RPMI7951 (cell line): Measurements from ENCODE around the gene ATP6AP2. TPM values are rescaled to one million over a fixed set of nuclear protein-coding genes. Genes with fewer than 3 reads are reported as not detected.
A peak's percentile ranks its signal among the peaks of the same experiment; 100 is the strongest.
"Not testable (repeated sequence)": the region's sequence is repeated elsewhere in the genome, so short reads cannot be mapped to it uniquely, and the experiment has no call there.

Experiments
- DNase-seq: peaks from one replicate; pipeline ENCODE4 v3.0.0-alpha.2; 2012; ENCODE audit warnings: low read depth
- total RNA-seq: library from RNA; depleted of rRNA; stranded (reverse); fragments of >200 nt; shearing (Covaris generic); gene quantifications from 2 replicates; pipeline ENCODE4 v1.2.3, GENCODE V29; 2014

The ATP6AP2 gene
- total RNA-seq, 1 experiment from 2014 or later, result 233 TPM

- DNase-seq, result peak; percentile 76
Measured at GRCh38 chrX:40575411-40575810, 5.4 kb upstream of the ATP6AP2 start.

DNA sequence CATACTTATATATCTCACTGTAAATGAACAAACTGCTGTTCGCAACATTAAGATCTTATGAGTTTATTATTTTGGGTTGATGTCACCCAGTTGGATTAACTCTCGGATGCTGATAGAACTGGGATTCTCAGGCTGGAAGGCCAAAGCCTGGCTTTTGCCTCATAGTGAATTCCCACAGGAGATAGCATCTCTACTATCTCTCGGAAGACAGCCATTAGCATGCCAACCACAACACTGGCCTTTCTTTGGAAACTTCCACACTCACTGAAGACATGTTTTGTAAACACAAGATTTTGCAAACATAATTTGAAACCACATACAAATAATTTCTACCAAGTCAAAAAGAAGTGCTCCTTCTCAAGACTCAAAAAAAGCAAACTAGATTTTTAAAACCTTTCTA is 4.5 kb upstream of the ATP6AP2 start:
- no peak for DNase-seq

GRCh38 chrX:40578039-40578695 is 2.6 kb upstream of the ATP6AP2 start:
- no peak for DNase-seq

DNA sequence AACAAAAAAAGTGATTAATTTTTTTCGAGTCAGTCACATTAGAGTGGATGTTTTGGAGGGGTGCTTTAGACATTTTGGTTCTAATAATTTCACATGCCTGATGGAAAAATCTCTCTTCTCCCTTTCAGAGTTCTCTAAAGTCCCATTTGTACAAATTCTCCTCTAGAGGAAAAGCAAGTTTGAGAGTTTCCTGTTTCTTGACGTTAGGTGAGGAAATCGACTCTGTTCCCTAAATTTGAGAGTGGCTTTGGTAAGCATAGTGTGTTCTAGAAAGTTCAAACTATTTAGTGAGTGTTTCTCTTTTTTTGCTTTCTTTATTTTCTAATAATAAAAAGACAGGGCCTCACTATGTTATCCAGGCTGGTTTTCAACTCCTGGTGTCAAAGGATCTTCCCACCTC is 1.6 kb upstream of the ATP6AP2 start:
- DNase-seq, result no peak

- DNase-seq, result no peak
Measured at GRCh38 chrX:40579900-40580536, 752 bp upstream of the ATP6AP2 start.

GRCh38 chrX:40581336-40581920 is 658 bp downstream of the ATP6AP2 start:
- peak; percentile 12 for DNase-seq

- not testable (repeated sequence) for DNase-seq
Measured at GRCh38 chrX:40582178-40582577, 1.4 kb downstream of the ATP6AP2 start.

DNA sequence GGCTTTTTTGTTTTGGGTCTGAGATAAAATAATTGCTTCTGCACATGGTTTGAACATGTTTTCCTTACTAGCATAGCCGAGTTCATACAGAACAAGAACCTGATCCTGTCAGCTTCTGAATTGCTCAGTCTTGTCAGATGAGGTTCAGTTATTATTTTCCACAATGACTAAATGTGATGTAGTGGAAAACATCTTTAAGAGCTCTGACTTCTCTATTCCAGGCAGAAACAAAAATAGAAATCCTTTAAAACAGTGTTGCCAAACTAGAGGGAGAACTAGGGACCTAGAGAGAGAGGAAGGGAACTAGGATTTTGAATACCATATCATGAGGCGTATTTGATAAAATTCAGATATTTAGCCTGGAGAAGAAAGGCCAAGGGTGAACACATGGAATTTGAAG is 2.0 kb downstream of the ATP6AP2 start:
- no peak for DNase-seq

DNA sequence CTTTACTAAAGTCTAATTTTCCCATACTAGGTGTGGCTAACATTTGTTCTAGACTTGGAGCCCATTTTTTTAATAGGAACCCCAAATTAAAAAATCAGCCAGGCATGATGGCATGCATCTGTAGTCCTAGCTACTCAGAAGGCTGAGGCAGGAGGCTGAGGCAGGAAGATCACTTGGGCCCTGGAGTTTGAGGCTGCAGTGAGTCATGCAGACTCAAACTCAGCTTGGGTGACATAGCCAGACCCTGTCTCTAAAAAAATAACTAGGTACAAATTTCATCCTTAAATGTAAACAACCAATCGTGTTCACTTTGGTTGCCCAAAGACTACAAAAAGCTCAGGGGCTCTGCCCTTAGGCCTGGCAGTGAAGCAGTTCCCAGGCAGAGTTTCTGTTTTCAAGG is 6.9 kb downstream of the ATP6AP2 start:
- not testable (repeated sequence) for DNase-seq

DNA sequence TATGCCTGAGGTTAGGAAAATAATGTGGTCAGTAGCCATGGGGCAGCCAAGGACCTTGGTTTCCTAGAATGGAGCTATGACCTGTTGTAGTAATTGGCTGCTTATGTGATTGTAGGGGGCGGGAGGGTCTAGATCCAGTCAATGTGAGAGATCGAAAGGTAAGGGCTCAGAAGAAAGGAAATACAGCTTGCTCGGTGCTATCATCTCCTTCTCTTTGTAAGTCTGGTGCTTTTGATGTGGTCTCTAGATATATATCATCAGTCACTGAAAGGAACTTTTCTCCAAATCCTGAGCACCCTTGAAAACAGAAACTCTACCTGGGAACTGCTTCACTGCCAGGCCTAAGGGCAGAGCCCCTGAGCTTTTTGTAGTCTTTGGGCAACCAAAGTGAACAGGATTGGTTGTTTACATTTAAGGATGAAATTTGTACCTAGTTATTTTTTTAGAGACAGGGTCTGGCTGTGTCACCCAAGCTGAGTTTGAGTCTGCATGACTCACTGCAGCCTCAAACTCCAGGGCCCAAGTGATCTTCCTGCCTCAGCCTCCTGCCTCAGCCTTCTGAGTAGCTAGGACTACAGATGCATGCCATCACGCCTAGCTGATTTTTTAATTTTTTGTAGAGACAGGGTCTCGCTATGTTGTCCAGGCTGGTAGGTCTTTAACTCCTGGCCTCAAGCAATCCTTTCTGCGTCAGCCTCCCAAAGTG is 9.0 kb downstream of the ATP6AP2 start:
- DNase-seq, result not testable (repeated sequence)

GRCh38 chrX:40603446-40603845 is 22.7 kb downstream of the ATP6AP2 start:
- DNase-seq, result no peak

DNA sequence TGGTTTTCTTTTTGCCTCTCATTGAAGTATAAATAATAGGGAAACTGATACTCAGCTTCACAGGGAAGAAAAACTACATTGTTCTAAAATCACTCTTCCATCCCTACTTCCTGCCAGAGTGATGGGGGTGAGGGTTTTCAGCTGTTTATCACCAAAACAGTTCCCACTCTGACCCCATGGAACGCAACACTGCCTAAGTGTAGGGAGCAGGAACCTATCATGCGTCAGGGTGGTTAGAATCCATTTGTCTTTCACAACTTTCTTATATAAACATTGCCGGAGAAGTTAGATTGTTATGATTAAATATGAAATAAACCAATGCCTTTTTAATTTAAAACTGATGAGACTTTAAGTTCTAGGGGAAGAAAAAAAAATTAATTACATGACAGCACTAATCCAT is 26.6 kb downstream of the ATP6AP2 start:
- no peak for DNase-seq

DNA sequence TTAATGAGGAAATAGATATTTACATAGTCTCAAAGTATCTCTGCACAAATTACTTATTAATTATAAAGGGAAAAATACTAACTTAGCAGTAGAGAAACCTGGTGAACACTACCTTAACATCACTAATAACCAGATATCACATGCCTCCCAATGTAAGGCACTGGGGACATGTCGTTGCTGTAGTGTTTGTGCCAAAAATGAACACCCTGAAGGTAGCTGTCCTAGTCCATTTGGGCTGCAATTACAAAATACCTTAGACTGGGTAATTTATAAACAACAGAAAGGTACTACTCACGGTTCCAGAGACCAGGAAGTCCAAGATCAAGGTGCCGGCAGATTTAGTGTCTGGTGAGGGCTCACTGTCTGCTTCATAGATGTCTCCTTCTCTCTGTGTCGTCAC is 31.7 kb downstream of the ATP6AP2 start:
- DNase-seq, result no peak

DNA sequence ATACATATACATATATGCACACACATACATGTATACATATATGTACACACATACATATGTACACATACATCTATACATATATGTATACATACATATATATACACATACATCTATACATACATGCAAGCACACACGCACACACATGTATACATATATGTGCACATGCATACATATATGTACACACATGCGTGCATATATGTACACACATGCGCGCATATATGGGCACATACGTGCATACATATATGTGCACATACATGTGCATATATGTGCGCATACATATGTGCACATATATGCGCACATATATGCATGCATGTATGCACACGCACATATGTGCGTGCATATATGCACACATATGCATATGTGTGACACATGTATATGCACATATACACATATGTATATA is 35.2 kb downstream of the ATP6AP2 start:
- no peak for DNase-seq

DNA sequence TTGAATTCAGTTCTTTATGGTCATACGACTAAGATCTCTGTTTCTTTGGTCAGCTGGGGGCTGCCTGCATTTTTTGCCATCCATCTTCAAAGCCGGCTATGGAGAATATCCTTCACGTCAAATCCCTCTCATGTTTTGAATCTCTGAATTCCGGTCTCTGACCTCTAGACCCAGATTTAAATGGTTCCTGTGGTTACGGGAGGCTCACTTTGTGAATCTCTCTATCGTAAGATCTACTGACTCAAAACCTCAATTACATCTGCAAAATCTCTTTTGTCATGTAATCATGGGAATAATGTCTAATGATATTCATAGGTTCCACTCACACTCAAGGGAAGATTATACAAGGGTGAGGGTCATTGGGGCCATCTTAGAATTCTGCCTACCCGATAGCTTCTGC is 36.8 kb downstream of the ATP6AP2 start:
- peak; percentile 46 for DNase-seq

GRCh38 chrX:40622479-40623138 is 41.8 kb downstream of the ATP6AP2 start:
- DNase-seq, result no peak

DNA sequence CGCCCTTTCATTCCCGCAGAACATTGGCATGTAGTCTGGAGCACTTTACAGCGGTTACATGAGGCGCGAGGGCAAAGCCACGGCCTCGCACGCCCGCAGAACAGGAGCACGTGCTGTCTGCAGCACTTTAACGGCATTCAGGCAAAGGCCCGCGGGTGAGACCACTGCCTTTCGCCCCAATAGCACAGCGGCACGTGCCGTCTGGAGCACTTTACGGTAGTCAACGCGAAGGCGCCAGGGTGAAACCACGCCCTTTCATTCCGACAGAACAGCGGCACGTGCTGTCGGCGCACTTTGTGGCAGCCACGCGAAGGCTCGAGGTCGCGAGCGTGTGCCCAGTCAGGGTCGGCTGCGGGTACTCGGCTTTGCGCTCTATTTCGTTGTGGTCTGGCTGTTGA is 42.4 kb downstream of the ATP6AP2 start, which contains the start of gene MPC1L:
MPC1L (plus strand) TSS at position 290 of the 398 bp plus-strand sequence. CDS start 138 bp downstream, outside the sequence.
- DNase-seq, result no peak

DNA sequence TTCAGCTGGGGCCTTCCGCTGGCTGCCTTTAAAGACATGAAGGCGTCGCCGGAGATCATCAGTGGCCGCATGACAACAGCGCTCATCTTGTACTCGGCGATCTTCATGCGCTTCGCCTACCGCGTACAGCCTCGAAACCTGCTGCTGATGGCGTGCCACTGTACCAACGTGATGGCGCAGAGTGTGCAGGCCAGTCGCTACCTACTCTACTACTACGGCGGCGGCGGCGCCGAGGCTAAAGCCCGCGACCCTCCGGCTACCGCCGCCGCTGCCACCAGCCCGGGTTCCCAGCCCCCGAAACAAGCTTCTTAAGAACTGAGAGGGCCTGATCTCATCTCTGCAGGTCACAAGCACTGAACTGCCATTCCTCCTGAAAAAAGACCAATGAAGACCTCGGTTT is 42.9 kb downstream of the ATP6AP2 start:
- DNase-seq, result no peak

DNA sequence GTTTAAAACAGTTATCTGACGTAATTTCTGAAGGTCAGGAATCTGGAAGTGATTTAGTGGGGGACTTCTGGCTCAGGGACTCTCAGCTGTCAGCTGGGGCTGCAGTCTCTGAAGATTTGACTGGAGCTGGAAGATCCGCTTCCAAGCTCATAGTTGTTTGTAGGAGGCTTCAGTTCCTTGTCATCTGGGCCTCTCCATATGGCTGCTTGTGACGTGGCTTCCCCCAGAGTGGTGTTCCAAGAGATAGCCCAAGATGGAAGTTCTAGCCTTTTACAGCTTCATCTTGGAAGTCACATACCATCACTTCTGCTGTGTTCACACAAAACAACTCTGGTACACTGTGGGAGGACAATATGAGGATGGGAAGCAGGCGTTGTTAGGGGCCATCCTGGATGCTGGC is 44.5 kb downstream of the ATP6AP2 start:
- DNase-seq, result no peak

- DNase-seq, result no peak
Measured at GRCh38 chrX:40628506-40628905, 47.7 kb downstream of the ATP6AP2 start.

- DNase-seq, result no peak
Measured at GRCh38 chrX:40632199-40632598, 51.4 kb downstream of the ATP6AP2 start.

DNA sequence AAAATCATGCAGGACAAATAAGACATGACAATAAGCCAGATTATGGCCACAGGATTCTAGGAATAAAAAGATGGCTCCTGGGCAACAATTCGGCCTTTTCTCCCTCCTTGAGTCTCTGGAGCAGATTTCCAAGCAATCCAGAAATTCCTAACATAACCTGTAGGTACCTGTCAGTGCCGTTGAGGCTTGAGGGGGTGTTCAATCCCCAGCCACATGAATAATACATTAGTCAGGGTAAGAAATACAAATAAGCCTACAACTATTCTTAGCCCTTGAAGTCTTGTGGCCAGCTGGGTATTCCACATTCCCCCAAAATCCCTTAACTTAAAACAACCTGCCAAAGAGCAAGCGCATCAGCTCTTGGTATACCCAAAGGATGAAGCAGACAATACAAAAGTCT is 56.9 kb downstream of the ATP6AP2 start:
- no peak for DNase-seq
